NCI-H2029 (cell line): ENCODE results near the gene KCNJ15.
"Not testable (repeated sequence)": the region's sequence is repeated elsewhere in the genome, so short reads cannot be mapped to it uniquely, and the experiment has no call there.

Source experiments
- DNase-seq: peaks from one replicate; lab custom pipeline; 2025; lab: John Stamatoyannopoulos, UW

The KCNJ15 gene

GRCh38 chr21:38256599-38257302 is at the start of gene KCNJ15:
KCNJ15 (plus strand) TSS chr21:38256991; CDS start chr21:38299262, 42,271 bp downstream.
- DNase-seq, result no peak

- no peak for DNase-seq
Measured at GRCh38 chr21:38208118-38208517, 48.7 kb upstream of the KCNJ15 start.

DNA sequence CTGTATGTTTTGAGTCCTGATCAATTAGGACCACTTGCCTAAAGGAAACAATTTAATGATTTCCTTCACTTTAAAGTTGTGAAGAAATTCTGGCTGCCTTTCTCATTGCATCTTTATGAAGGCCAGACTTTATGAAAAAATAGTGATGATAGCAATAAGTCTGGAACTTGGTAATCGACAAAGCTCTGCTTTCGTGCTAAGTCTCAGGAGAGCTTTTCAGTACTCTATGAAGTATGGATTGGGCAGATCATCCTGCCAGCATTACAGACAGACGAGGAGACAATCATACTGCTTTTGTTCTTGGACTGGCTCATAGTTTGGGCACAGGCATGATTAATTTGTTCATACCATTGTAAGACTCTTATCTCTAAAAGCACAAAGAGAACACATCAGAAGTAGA is 45.5 kb upstream of the KCNJ15 start:
- DNase-seq, result no peak

DNA sequence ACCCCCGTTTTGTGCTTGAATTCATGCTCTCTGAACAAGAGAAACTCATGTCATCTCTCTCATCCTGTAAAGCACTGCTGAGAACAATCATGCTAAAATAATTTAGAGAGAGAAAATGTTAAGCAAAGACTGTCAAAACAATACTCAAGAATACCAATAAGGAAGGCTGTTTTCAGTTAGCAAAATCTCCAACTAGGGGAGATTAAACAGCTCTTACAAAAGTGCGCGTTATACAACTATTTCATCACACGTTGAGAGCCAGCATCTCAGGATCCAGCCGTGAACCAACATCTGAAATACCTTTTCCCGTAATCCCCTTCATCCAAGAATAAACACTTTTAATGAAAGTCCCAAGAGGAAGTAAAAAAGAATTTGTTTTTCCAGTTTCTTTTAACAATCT is 44.1 kb upstream of the KCNJ15 start:
- no peak for DNase-seq

GRCh38 chr21:38219049-38219628 is 37.7 kb upstream of the KCNJ15 start:
- DNase-seq, result peak; percentile 94

GRCh38 chr21:38220270-38220737 is 36.5 kb upstream of the KCNJ15 start:
- no peak for DNase-seq

DNA sequence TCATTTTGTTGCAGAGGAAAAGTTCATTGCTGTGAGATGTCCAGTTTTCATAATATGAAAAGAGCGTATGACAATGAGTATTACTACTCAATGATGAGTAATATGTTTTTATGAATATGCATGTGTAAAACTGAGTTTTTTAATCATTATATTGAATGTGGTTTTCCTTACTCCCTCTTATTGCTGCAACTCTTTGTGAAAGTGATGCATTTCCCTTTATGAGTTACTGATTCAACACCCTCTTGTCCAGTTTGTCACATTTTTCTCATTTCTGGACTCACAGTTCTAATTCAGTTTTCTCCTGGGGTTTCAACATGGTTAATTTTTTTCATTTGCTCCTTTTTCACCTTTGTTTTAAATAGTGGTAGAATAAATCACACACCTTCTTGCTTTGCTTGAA is 35.2 kb upstream of the KCNJ15 start:
- DNase-seq, result no peak

GRCh38 chr21:38223893-38224540 is 32.8 kb upstream of the KCNJ15 start:
- no peak for DNase-seq

GRCh38 chr21:38227401-38227800 is 29.4 kb upstream of the KCNJ15 start:
- DNase-seq, result no peak

- peak; percentile 84 for DNase-seq
Measured at GRCh38 chr21:38228115-38228514, 28.7 kb upstream of the KCNJ15 start.

- no peak for DNase-seq
Measured at GRCh38 chr21:38228537-38228936, 28.3 kb upstream of the KCNJ15 start.

DNA sequence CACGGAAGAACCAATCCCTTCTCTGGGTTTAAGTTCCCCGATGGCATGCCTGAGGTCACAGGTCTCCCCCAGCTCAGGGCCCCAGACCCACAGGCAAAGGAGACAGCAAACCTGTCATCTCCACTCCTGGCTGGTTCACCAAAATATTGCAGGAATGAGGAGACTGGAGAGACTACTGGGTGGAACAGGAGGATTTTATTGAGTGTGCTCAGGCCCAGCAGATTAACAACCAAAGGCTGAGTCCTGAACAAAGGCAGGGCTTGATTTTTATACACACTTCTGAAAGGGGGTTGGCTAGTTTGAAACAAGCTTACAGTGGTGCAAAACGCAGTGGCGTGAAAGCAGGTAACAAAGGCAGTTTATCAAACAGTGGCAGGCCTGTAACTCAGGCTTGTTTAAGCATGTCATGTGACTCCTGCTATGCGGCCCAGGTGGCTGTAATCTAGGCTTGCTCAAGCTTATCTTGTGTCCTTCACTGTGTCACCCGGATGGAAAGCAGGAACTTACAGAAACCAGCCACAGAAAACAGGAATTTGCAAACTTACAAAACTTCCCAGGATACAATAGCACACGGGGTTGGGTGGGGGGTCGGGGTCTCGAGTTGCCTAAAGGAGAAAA is 27.4 kb upstream of the KCNJ15 start:
- peak; percentile 10 for DNase-seq

GRCh38 chr21:38234395-38235142 is 22.2 kb upstream of the KCNJ15 start:
- DNase-seq, result peak; percentile 30

DNA sequence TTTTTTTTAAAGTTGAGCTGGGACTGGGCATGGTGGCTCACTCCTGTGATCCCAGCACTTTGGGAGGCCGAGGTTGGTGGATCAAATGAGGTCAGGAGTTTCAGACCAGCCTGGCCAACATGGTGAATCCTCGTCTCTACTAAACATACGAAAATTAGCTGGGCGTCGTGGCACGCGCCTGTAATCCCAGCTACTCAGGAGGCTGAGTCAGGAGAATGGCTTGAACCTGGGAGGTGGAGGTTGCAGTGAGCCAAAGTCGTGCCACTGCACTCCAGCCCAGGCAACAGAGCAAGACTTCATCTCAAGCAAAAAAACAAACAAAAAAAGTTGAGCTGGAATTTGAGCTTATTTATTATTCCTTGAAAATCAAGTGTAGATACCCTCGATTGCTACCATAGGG is 21.5 kb upstream of the KCNJ15 start:
- DNase-seq, result not testable (repeated sequence)

- DNase-seq, result no peak
Measured at GRCh38 chr21:38236232-38236631, 20.6 kb upstream of the KCNJ15 start.

GRCh38 chr21:38239672-38240071 is 17.1 kb upstream of the KCNJ15 start:
- DNase-seq, result no peak

- DNase-seq, result no peak
Measured at GRCh38 chr21:38240129-38240528, 16.7 kb upstream of the KCNJ15 start.

DNA sequence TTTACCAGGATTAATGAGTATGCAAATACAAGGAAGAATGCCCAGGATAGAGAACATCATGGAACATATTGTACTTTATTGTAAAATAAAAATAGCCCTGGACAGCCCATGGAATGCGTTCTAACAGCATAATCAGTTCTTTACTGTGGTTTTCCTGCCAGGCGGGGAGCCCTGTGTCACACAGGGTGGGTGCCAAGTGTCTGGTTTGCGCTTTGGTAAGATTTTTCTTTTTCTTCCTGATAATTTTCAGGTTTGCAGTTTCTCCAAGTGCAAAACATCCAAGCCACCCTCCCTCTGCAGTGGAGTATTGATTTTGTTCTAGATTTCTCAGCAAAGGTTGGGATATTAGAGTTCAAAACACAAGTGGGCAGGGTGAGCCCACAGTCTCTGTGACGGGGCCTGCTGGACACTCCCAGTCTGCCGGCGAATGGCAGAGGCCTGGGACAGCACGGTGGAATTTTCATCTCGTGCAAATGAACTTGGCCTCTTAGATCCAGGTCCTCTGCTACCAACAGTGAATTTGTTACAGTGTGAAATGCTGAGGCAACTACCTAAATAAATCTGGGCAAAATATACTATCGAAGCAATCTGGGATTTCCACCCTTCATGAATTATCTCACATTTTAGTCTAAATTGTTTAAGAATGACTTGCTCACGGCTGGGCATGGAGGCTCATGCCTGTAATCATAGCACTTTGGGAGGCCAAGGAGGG is 15.6 kb upstream of the KCNJ15 start:
- DNase-seq, result no peak

DNA sequence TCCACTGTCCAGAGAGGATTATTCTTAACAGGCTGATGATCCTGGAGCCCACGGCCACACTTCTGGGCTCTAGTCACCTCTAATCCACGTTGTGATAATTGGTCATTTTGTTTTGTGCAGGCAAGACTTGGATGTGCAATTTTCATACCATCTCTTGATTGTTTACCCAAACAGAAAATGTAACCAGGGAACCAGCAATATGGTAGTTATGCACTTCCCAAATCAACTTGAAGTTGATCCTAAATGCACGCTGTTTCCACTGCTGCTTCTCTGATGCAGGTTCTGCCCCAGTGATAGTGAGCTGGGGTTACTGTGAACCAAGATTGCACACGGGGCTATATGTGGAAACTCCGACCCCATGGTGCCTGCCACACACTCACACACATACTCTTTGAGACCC is 14.7 kb upstream of the KCNJ15 start:
- DNase-seq, result no peak

GRCh38 chr21:38243732-38244406 is 12.9 kb upstream of the KCNJ15 start:
- DNase-seq, result no peak

- peak; percentile 10 for DNase-seq
Measured at GRCh38 chr21:38244407-38244787, 12.4 kb upstream of the KCNJ15 start.
